Fibroblast of skin of left quadriceps (primary cell): ENCODE data around the gene GPAM.

Experiments used
- DNase-seq, 2 experiments: peaks; one replicate each; pipeline ENCODE4 v3.0.0-alpha.2; 2013; ENCODE audit warnings: low read depth in 2 of 2

GPAM gene

GRCh38 chr10:112182784-112183328, 709 bp downstream of the GPAM start:
- DNase-seq = no peak

GRCh38 chr10:112177247-112177646, 6.3 kb downstream of the GPAM start:
- no peak for DNase-seq

- no peak for DNase-seq
These were observed 7.0 kb downstream of the GPAM start for GRCh38 chr10:112176543-112176942.

GRCh38 chr10:112175409-112175808, 8.2 kb downstream of the GPAM start:
- no peak for DNase-seq

- DNase-seq = no peak
These were observed 10.4 kb downstream of the GPAM start for GRCh38 chr10:112173206-112173605.

- DNase-seq = no peak
These were observed 14.8 kb downstream of the GPAM start for GRCh38 chr10:112168733-112169132.

GRCh38 chr10:112166800-112167199, 16.8 kb downstream of the GPAM start:
- no peak for DNase-seq

- no peak for DNase-seq
These were observed 21.6 kb downstream of the GPAM start for GRCh38 chr10:112161757-112162518.

GRCh38 chr10:112160834-112161233, 22.7 kb downstream of the GPAM start:
- DNase-seq = no peak

GRCh38 chr10:112159469-112159868, 24.1 kb downstream of the GPAM start:
- DNase-seq = no peak

GRCh38 chr10:112151524-112152039, 32.0 kb downstream of the GPAM start:
- no peak for DNase-seq

GRCh38 chr10:112148331-112148730, 35.2 kb downstream of the GPAM start:
- no peak for DNase-seq

GRCh38 chr10:112146799-112147198, 36.8 kb downstream of the GPAM start:
- DNase-seq = no peak

- DNase-seq = no peak
These were observed 38.3 kb downstream of the GPAM start for GRCh38 chr10:112145263-112145662.

GRCh38 chr10:112143420-112143819, 40.1 kb downstream of the GPAM start:
- DNase-seq = no peak

- DNase-seq = no peak
These were observed 42.3 kb downstream of the GPAM start for GRCh38 chr10:112141292-112141691.

- peak; percentile 27 to 32 for DNase-seq
These were observed 43.2 kb downstream of the GPAM start for GRCh38 chr10:112140110-112140970.

GRCh38 chr10:112139176-112139575, 44.4 kb downstream of the GPAM start:
- no peak for DNase-seq

GRCh38 chr10:112137154-112137987, 46.2 kb downstream of the GPAM start:
- peak; percentile 20 to 32 for DNase-seq

GRCh38 chr10:112136486-112137153, 46.9 kb downstream of the GPAM start:
- DNase-seq = no peak

GRCh38 chr10:112135604-112136003, 48.0 kb downstream of the GPAM start:
- DNase-seq = no peak
